ENCODE results near the gene CEP95. TPM values are rescaled to one million over a fixed set of nuclear protein-coding genes. Genes with fewer than 3 reads are reported as not detected.
"Not testable (repeated sequence)": the region's sequence is repeated elsewhere in the genome, so short reads cannot be mapped to it uniquely, and the experiment has no call there.

CEP95 gene
- total RNA-seq, 1 donor = 48.9 TPM

- no peaks in the 10 kb centered on the region for H3K27me3 ChIP-seq (ENCODE audit: insufficient read depth, low read length)
- H3K4me2 ChIP-seq (ENCODE audit: insufficient read depth, low read length) = no peak overlapping the region
- H3K27ac ChIP-seq (ENCODE audit: low read depth, low read length) = no peak overlapping the region
- DNase-seq (ENCODE audit: insufficient read length, low spot score, missing footprints) = no peak
- no peak overlapping the region for H2AFZ ChIP-seq (ENCODE audit: low read length)
- H4K20me1 ChIP-seq (ENCODE audit: insufficient read depth, low read length) = peaks cover 12% of the 10 kb centered on the region
- no peak overlapping the region for H3K4me3 ChIP-seq (ENCODE audit: insufficient read depth, low read length)
- no peaks in the 10 kb centered on the region for H3K9me3 ChIP-seq (ENCODE audit: low read depth, low read length)
- H3K36me3 ChIP-seq (ENCODE audit: insufficient read depth, low read length) = peaks cover 69% of the 10 kb centered on the region
- peaks cover 46% of the 10 kb centered on the region for H3K79me2 ChIP-seq (ENCODE audit: insufficient read depth, low read length)
- TF ChIP-seq CTCF (IDR thresholded peaks at IDR 0.05; ENCODE audit: extremely low read depth, low read depth, low read length) = no peak
- H3K4me1 ChIP-seq (ENCODE audit: insufficient read depth, low read length) = peaks cover 32% of the 10 kb centered on the region
Measured at GRCh38 chr17:64575431-64575830, 68.7 kb downstream of the CEP95 start.

- not testable (repeated sequence) for H3K4me3 ChIP-seq (ENCODE audit: insufficient read depth, low read length); H3K9me3 ChIP-seq (ENCODE audit: low read depth, low read length); H3K27ac ChIP-seq (ENCODE audit: low read depth, low read length); H2AFZ ChIP-seq (ENCODE audit: low read length); DNase-seq (ENCODE audit: insufficient read length, low spot score, missing footprints); H3K27me3 ChIP-seq (ENCODE audit: insufficient read depth, low read length); H3K4me2 ChIP-seq (ENCODE audit: insufficient read depth, low read length)
- peaks cover 67% of the 10 kb centered on the region for H3K36me3 ChIP-seq (ENCODE audit: insufficient read depth, low read length)
- peaks cover 40% of the 10 kb centered on the region for H3K4me1 ChIP-seq (ENCODE audit: insufficient read depth, low read length)
- peaks cover 39% of the 10 kb centered on the region for H3K79me2 ChIP-seq (ENCODE audit: insufficient read depth, low read length)
- peaks cover 21% of the 10 kb centered on the region for H4K20me1 ChIP-seq (ENCODE audit: insufficient read depth, low read length)
Measured at GRCh38 chr17:64577025-64577424, 70.2 kb downstream of the CEP95 start.

GRCh38 chr17:64579917-64580316 is 73.1 kb downstream of the CEP95 start:
- H4K20me1 ChIP-seq (ENCODE audit: insufficient read depth, low read length) = peaks cover 14% of the 10 kb centered on the region
- peaks cover 52% of the 10 kb centered on the region for H3K79me2 ChIP-seq (ENCODE audit: insufficient read depth, low read length)
- TF ChIP-seq CTCF (IDR thresholded peaks at IDR 0.05; ENCODE audit: extremely low read depth, low read depth, low read length) = no peak
- no peaks in the 10 kb centered on the region for H3K27me3 ChIP-seq (ENCODE audit: insufficient read depth, low read length)
- no peak for DNase-seq (ENCODE audit: insufficient read length, low spot score, missing footprints)
- peaks cover 15% of the 10 kb centered on the region for H3K4me1 ChIP-seq (ENCODE audit: insufficient read depth, low read length)
- H3K36me3 ChIP-seq (ENCODE audit: insufficient read depth, low read length) = peaks cover 81% of the 10 kb centered on the region
- H3K4me3 ChIP-seq (ENCODE audit: insufficient read depth, low read length) = no peak overlapping the region
- no peak overlapping the region for H2AFZ ChIP-seq (ENCODE audit: low read length)
- no peak overlapping the region for H3K27ac ChIP-seq (ENCODE audit: low read depth, low read length)
- H3K4me2 ChIP-seq (ENCODE audit: insufficient read depth, low read length) = no peak overlapping the region
- no peaks in the 10 kb centered on the region for H3K9me3 ChIP-seq (ENCODE audit: low read depth, low read length)

GRCh38 chr17:64580384-64581315 is 73.9 kb downstream of the CEP95 start:
- peaks cover 58% of the 10 kb centered on the region for H3K79me2 ChIP-seq (ENCODE audit: insufficient read depth, low read length)
- H3K4me1 ChIP-seq (ENCODE audit: insufficient read depth, low read length) = peaks cover 10% of the 10 kb centered on the region
- no peaks in the 10 kb centered on the region for H3K27me3 ChIP-seq (ENCODE audit: insufficient read depth, low read length)
- DNase-seq (ENCODE audit: insufficient read length, low spot score, missing footprints) = no peak
- TF ChIP-seq CTCF (IDR thresholded peaks at IDR 0.05; ENCODE audit: extremely low read depth, low read depth, low read length) = no peak
- H3K27ac ChIP-seq (ENCODE audit: low read depth, low read length) = peak overlapping the region; percentile 45
- H3K4me2 ChIP-seq (ENCODE audit: insufficient read depth, low read length) = no peak overlapping the region
- peaks cover 81% of the 10 kb centered on the region for H3K36me3 ChIP-seq (ENCODE audit: insufficient read depth, low read length)
- H2AFZ ChIP-seq (ENCODE audit: low read length) = no peak overlapping the region
- H3K4me3 ChIP-seq (ENCODE audit: insufficient read depth, low read length) = no peak overlapping the region
- H3K9me3 ChIP-seq (ENCODE audit: low read depth, low read length) = no peaks in the 10 kb centered on the region
- H4K20me1 ChIP-seq (ENCODE audit: insufficient read depth, low read length) = peaks cover 13% of the 10 kb centered on the region
